Measurements from ENCODE around the gene SLC39A9. TPM values are rescaled to one million over a fixed set of nuclear protein-coding genes. Genes with fewer than 3 reads are reported as not detected.

The SLC39A9 gene
- total RNA-seq, 4 donors from 2014 or later = 50.2 to 64.1 (median 57.9) TPM

DNA sequence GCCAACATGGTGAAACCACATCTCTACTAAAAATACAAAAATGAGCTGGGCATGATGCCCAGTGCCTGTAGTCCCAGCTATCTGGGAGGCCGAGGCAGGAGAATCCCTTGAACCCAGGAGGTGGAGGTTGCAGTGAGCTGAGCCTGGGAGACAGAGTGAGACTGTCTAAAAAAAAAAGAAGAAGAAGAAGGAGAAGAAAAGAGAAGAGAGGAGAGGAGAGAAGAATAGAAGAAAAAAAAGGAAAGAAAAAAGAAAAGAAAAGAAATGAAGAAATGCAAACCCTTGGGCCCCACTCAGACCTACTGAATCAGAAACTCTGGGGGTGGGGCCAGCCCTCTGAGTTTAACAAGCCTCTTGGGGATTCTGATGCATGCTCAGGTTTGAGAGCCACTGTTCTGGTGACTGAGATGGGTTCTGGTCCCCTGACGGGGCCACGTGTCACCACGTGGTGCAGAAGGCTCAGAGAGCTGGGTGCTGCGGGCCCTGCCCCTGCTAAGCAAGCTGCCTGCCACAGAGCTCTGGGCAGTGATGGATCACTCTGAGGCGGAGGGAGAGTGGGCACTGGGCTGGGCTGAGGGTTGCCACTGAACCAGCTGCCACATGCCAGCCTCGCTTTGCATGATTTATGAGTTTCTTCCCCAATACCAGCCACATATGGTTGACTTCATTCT, 37.9 kb upstream of the SLC39A9 start:
- TF ChIP-seq, protein P1, sequence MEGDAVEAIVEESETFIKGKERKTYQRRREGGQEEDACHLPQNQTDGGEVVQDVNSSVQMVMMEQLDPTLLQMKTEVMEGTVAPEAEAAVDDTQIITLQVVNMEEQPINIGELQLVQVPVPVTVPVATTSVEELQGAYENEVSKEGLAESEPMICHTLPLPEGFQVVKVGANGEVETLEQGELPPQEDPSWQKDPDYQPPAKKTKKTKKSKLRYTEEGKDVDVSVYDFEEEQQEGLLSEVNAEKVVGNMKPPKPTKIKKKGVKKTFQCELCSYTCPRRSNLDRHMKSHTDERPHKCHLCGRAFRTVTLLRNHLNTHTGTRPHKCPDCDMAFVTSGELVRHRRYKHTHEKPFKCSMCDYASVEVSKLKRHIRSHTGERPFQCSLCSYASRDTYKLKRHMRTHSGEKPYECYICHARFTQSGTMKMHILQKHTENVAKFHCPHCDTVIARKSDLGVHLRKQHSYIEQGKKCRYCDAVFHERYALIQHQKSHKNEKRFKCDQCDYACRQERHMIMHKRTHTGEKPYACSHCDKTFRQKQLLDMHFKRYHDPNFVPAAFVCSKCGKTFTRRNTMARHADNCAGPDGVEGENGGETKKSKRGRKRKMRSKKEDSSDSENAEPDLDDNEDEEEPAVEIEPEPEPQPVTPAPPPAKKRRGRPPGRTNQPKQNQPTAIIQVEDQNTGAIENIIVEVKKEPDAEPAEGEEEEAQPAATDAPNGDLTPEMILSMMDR (IDR thresholded peaks at IDR 0.05; ENCODE audit: low read depth) = no peak

DNA sequence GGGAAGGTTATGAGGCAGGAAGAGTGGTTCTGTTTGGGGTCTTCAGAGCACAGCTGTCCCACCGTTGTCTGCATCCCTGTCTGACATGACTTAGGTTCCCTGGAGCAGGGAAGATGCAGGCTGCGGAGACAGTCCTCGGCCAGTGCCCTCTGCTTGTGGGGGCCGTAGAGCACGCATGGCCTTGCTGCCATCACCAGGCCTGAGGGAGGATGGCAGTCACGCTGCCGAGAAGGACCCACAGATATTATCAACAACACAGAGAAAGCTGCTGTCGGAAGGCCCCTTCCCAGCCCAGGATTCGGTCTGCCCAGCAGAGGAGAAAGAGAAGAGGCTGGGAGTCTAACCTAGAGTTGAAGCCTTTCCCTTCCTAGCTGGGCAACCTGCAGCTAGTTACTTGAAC, 35.4 kb upstream of the SLC39A9 start:
- TF ChIP-seq, protein P1 (IDR thresholded peaks at IDR 0.05; ENCODE audit: low read depth) = no peak

GRCh38 chr14:69363964-69364363, 34.5 kb upstream of the SLC39A9 start:
- TF ChIP-seq, protein P1 (IDR thresholded peaks at IDR 0.05; ENCODE audit: low read depth) = no peak

GRCh38 chr14:69364378-69364777, 34.1 kb upstream of the SLC39A9 start:
- TF ChIP-seq, protein P1 (IDR thresholded peaks at IDR 0.05; ENCODE audit: low read depth) = no peak

- TF ChIP-seq, protein P1 (IDR thresholded peaks at IDR 0.05; ENCODE audit: low read depth) = no peak
Measured at GRCh38 chr14:69366069-69366468, 32.4 kb upstream of the SLC39A9 start.

- TF ChIP-seq, protein P1 (IDR thresholded peaks at IDR 0.05; ENCODE audit: low read depth) = no peak
Measured at GRCh38 chr14:69366761-69367160, 31.7 kb upstream of the SLC39A9 start.

DNA sequence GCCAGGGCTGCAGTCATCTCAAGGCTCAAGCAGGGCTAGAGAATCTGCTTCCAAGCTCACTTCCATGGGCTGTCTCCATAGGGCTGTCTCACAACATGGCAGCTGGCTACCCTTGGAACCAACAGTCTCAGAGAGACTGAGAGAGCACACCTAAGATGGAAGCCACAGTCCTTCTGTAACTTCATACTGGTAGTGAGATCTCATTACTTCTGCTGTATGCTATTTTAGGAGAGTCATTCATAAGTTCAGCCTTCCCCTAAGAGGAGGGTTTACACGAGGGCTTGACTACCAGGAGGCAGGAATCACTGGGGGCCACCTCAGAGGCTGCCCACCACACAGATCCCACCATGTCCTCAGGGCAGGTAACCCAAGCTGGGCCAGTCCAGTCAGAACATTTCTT, 30.1 kb upstream of the SLC39A9 start:
- TF ChIP-seq, protein P1 (IDR thresholded peaks at IDR 0.05; ENCODE audit: low read depth) = no peak
